ENCODE measurements around the gene ZNF581. TPM values are rescaled to one million over a fixed set of nuclear protein-coding genes. Genes with fewer than 3 reads are reported as not detected.

Gene ZNF581
- 6.5 TPM for total RNA-seq

GRCh38 chr19:55643003-55643886, at the start of gene ZNF581:
TSS of gene ZNF581 (plus strand) at chr19:55643649. CDS start at chr19:55644572, 923 bp downstream.
- DNase-seq (ENCODE audit: low spot score in 2 of 2) (peak; percentile 80 to 92), FAIRE-seq (no peak)

GRCh38 chr19:55594996-55595545, 48.4 kb upstream of the ZNF581 start:
- DNase-seq (ENCODE audit: low spot score in 2 of 2): no peak
- FAIRE-seq: no peak

GRCh38 chr19:55596304-55596703, 47.1 kb upstream of the ZNF581 start:
- no peak for FAIRE-seq
- no peak for DNase-seq (ENCODE audit: low spot score in 2 of 2)

GRCh38 chr19:55597501-55597921, 45.9 kb upstream of the ZNF581 start:
- FAIRE-seq: no peak
- no peak for DNase-seq (ENCODE audit: low spot score in 2 of 2)

GRCh38 chr19:55598034-55598433, 45.4 kb upstream of the ZNF581 start:
- DNase-seq (ENCODE audit: low spot score in 2 of 2) (no peak), FAIRE-seq (no peak)

GRCh38 chr19:55598719-55599467, 44.6 kb upstream of the ZNF581 start:
- FAIRE-seq (no peak), DNase-seq (ENCODE audit: low spot score in 2 of 2) (peak; percentile 85 to 90)

- no peak for FAIRE-seq
- peak; percentile 90 to 95 for DNase-seq (ENCODE audit: low spot score in 2 of 2)
These were observed 44.0 kb upstream of the ZNF581 start, which contains the start of gene FIZ1 for GRCh38 chr19:55599468-55599841. TSS of gene FIZ1 (minus strand) at chr19:55599517. CDS start at chr19:55597865, 1,652 bp downstream.

GRCh38 chr19:55599842-55600661, 43.4 kb upstream of the ZNF581 start, which contains the start of gene ZNF524:
TSS of gene ZNF524 (plus strand) at chr19:55600288. CDS start at chr19:55602113, 1,825 bp downstream.
- DNase-seq (ENCODE audit: low spot score in 2 of 2) (peak; percentile 93 to 97), FAIRE-seq (no peak)

GRCh38 chr19:55600662-55601028, 42.8 kb upstream of the ZNF581 start:
- FAIRE-seq: no peak

GRCh38 chr19:55601084-55601483, 42.4 kb upstream of the ZNF581 start:
- DNase-seq (ENCODE audit: low spot score in 2 of 2) (no peak), FAIRE-seq (no peak)

More at GRCh38 chr19:55600662-55601028, 42.8 kb upstream of the ZNF581 start:
- no peak for DNase-seq (ENCODE audit: low spot score in 2 of 2)

GRCh38 chr19:55602104-55603001, 41.1 kb upstream of the ZNF581 start:
- FAIRE-seq (no peak), DNase-seq (ENCODE audit: low spot score in 2 of 2) (no peak)

- DNase-seq (ENCODE audit: low spot score in 2 of 2) (no peak), FAIRE-seq (no peak)
These were observed 40.3 kb upstream of the ZNF581 start for GRCh38 chr19:55603115-55603514.

GRCh38 chr19:55603581-55604292, 39.7 kb upstream of the ZNF581 start:
- DNase-seq (ENCODE audit: low spot score in 2 of 2) (no peak), FAIRE-seq (no peak)

GRCh38 chr19:55605207-55605636, 38.2 kb upstream of the ZNF581 start:
- peak; percentile 95 for DNase-seq (ENCODE audit: low spot score in 2 of 2)
- FAIRE-seq: no peak

GRCh38 chr19:55605637-55606470, 37.6 kb upstream of the ZNF581 start, which contains the start of gene ZNF865:
TSS of gene ZNF865 (plus strand) at chr19:55605647. CDS start at chr19:55613619, 7,972 bp downstream.
- FAIRE-seq (no peak), DNase-seq (ENCODE audit: low spot score in 2 of 2) (peak; percentile 70 to 72)

- FAIRE-seq (no peak), DNase-seq (ENCODE audit: low spot score in 2 of 2) (no peak)
These were observed 37.0 kb upstream of the ZNF581 start for GRCh38 chr19:55606471-55606787.

GRCh38 chr19:55606817-55607216, 36.6 kb upstream of the ZNF581 start:
- no peak for DNase-seq (ENCODE audit: low spot score in 2 of 2)
- no peak for FAIRE-seq

- no peak for DNase-seq (ENCODE audit: low spot score in 2 of 2)
- FAIRE-seq: no peak
These were observed 34.1 kb upstream of the ZNF581 start for GRCh38 chr19:55609326-55609725.

All from frontal cortex (tissue), 4 donors.